Body of pancreas (tissue), 4 donors: ENCODE measurements around the gene COL6A2.

Experiments
- POLR2A ChIP-seq, 3 donors: fragments of 450-650 bp; IDR thresholded peaks; one replicate each; pipeline ENCODE4 v1.6.1; 2016; ENCODE audit warnings: antibody characterized with exemption in 3 of 3, mild to moderate bottlenecking in 2 of 3
- TF ChIP-seq, protein P1 (sequence below), 7 experiments: fragments of 450-650 bp in 4 of 7; fragments of 200-600 bp in 3 of 7; sonication (generic) in 3 of 7; IDR thresholded peaks; one replicate each; pipeline ENCODE4 v1.5.1; 2016 to 2019; ENCODE audit warnings: antibody characterized with exemption in 7 of 7

DNA sequence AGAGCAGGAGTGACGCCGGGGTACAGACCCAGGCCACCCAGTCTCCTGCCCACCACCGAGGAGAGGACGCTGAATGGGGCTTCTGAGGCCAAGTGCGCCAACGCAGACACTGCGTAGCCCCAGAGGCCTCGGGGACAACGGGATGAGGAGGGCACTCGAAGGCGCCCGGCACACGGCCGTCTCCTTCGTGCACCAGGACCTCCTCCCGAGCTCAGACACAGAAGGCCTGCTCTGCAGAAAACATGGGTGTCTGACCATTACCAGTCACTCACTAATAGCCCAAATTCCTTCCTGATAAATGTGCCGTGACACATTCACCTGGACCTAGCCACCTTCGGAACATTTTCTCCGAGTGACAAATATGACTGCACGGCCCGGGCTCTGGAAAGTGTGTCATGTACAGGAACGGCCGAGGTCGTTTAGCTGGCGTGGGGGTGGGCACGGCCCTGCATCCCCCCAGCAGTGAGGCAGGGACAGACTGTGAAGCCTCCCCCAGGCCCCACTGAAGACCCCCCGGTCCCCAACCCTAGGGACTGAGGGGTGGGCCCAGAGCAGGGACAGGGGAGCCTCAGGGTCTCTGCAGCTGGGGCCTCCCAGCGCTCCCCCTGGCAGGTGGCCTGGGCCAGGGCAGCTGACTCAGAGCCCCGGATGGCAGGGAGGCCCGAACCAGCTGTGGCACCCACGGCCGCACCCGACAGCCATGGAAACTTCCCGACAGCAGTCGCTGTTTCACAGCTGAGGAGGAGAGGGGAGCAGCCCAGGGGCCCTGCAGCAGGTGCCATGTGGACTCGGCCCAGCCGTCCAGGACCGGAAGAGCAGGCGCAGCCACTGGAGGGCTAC, 16.7 kb upstream of the COL6A2 start:
- TF ChIP-seq POLR2A (IDR thresholded peaks at IDR 0.05) = no peak
- TF ChIP-seq, protein P1, sequence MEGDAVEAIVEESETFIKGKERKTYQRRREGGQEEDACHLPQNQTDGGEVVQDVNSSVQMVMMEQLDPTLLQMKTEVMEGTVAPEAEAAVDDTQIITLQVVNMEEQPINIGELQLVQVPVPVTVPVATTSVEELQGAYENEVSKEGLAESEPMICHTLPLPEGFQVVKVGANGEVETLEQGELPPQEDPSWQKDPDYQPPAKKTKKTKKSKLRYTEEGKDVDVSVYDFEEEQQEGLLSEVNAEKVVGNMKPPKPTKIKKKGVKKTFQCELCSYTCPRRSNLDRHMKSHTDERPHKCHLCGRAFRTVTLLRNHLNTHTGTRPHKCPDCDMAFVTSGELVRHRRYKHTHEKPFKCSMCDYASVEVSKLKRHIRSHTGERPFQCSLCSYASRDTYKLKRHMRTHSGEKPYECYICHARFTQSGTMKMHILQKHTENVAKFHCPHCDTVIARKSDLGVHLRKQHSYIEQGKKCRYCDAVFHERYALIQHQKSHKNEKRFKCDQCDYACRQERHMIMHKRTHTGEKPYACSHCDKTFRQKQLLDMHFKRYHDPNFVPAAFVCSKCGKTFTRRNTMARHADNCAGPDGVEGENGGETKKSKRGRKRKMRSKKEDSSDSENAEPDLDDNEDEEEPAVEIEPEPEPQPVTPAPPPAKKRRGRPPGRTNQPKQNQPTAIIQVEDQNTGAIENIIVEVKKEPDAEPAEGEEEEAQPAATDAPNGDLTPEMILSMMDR (IDR thresholded peaks at IDR 0.05) = no peak
